K562 (cell line): ENCODE measurements around the gene ITPR2. TPM values are rescaled to one million over a fixed set of nuclear protein-coding genes. Genes with fewer than 3 reads are reported as not detected.

Source experiments
- ATAC-seq: fragments of 200-7000 bp; cut with Tn5 transposase; 3 replicates; pipeline ENCODE4 v1.9.1; 2020; ENCODE audit warnings: moderate library complexity
- BruUV-seq: library from RNA; stranded (reverse); fragments of 400-500 nt; replicated peaks from 2 replicates; lab custom pipeline; 2021; lab: Mats Ljungman, UMichigan
- CTCF ChIA-PET: fragments of 300-600 bp; formaldehyde crosslinking; extraction: SDS; loops from one replicate; lab custom pipeline; 2021; ENCODE audit warnings: low intra/inter-chr PET ratio; lab: Yijun Ruan, JAX
- POLR2A ChIA-PET: fragments of 300-600, 350-650 bp; sonication (Branson Sonifier 250); formaldehyde crosslinking; extraction: SDS; loops from one replicate; lab custom pipeline; 2021; ENCODE audit warnings: antibody characterized with exemption, inconsistent platforms; lab: Yijun Ruan, JAX
- DNase-seq, 4 experiments: peaks; one replicate each; pipeline versions ENCODE4 v3.0.0 to v3.0.0-alpha.2; 2011 to 2018; ENCODE audit warnings: low spot score in 3 of 4, mixed read lengths in 3 of 4; ENCODE audit errors: extremely low read depth in 1 of 4
- FAIRE-seq: peaks from 2 replicates; lab custom pipeline; 2011; peaks lifted over from hg19 to GRCh38; lab: Jason Lieb, UNC
- H2AFZ ChIP-seq: 2 replicates; pipeline ENCODE4 v1.6.0; 2011; ENCODE audit warnings: low read depth, low read length, control low read depth, inconsistent platforms
- H3K27ac ChIP-seq: fragments of 200-600 bp; 3 replicates; pipeline ENCODE4 v1.8.0; 2011; ENCODE audit warnings: low read depth, mild to moderate bottlenecking, control low read depth, inconsistent platforms, low read length, moderate library complexity, mixed read lengths; ENCODE audit errors: extremely low read depth
- H3K27me3 ChIP-seq, 2 experiments: fragments of 300-600 bp in 1 of 2; 2 replicates in 1 of 2; 3 replicates in 1 of 2; pipeline versions ENCODE4 v1.6.0 to v1.8.0; 2011; ENCODE audit warnings: inconsistent platforms in 2 of 2, low read length in 2 of 2, mild to moderate bottlenecking in 1 of 2, mixed read lengths in 1 of 2, moderate library complexity in 1 of 2; ENCODE audit not compliant: control insufficient read depth in 2 of 2, insufficient read depth in 2 of 2
- H3K36me3 ChIP-seq: fragments of 300-600 bp; 3 replicates; pipeline ENCODE4 v1.8.0; 2011; ENCODE audit warnings: mild to moderate bottlenecking, low read length, inconsistent platforms; ENCODE audit not compliant: control insufficient read depth, insufficient read depth
- H3K4me1 ChIP-seq, 2 experiments: fragments of 200-600 bp in 1 of 2; replicated peaks in 1 of 2; 2 replicates in 1 of 2; 3 replicates in 1 of 2; pipeline versions ENCODE4 v1.5.1 to v1.8.0; 2011; ENCODE audit warnings: inconsistent platforms in 2 of 2, low read length in 2 of 2, mild to moderate bottlenecking in 1 of 2, mixed read lengths in 1 of 2, moderate library complexity in 1 of 2; ENCODE audit not compliant: control insufficient read depth in 2 of 2, insufficient read depth in 2 of 2
- H3K4me2 ChIP-seq: 2 replicates; pipeline ENCODE4 v1.6.1; 2011; ENCODE audit warnings: low read length, control low read depth, inconsistent platforms, mixed read lengths; ENCODE audit not compliant: insufficient read depth
- H3K4me3 ChIP-seq: fragments of 200-600 bp; sonication (generic), shearing (Covaris generic); 2 replicates; pipeline ENCODE4 v1.5.1; 2016; ENCODE audit warnings: control low read depth, inconsistent platforms
- H3K79me2 ChIP-seq: fragments of 200-600 bp; 3 replicates; pipeline ENCODE4 v1.8.0; 2011; ENCODE audit warnings: low read length, inconsistent platforms; ENCODE audit not compliant: control insufficient read depth, insufficient read depth
- H3K9ac ChIP-seq, 2 experiments: 2 replicates each; pipeline versions ENCODE4 v1.6.0 to v1.6.1; 2011; ENCODE audit warnings: low read depth in 2 of 2, low read length in 2 of 2, control low read depth in 1 of 2, inconsistent platforms in 1 of 2, mild to moderate bottlenecking in 1 of 2, mixed read lengths in 1 of 2; ENCODE audit not compliant: insufficient read depth in 1 of 2
- H3K9me1 ChIP-seq: one replicate; pipeline ENCODE4 v1.6.0; 2011; ENCODE audit warnings: inconsistent platforms, mild to moderate bottlenecking, low read length, moderate library complexity; ENCODE audit not compliant: control insufficient read depth, insufficient read depth
- H3K9me3 ChIP-seq: replicated peaks from 2 replicates; pipeline ENCODE4 v1.5.1; 2011; ENCODE audit warnings: low read depth, low read length, inconsistent platforms; ENCODE audit not compliant: control insufficient read depth, insufficient read depth
- H4K20me1 ChIP-seq: replicated peaks from 2 replicates; pipeline ENCODE4 v1.6.1; 2011; ENCODE audit warnings: low read length, inconsistent platforms, mixed read lengths; ENCODE audit not compliant: control insufficient read depth, insufficient read depth
- AFF4 ChIP-seq: sonication (generic); formaldehyde crosslinking; IDR thresholded peaks from 2 replicates; pipeline ENCODE4 v1.8.0; 2023; ENCODE audit warnings: mild to moderate bottlenecking, missing genetic modification reagents
- GABPB1 ChIP-seq: sonication (generic); formaldehyde crosslinking; IDR thresholded peaks from 2 replicates; pipeline ENCODE4 v1.8.0; 2022; ENCODE audit warnings: mild to moderate bottlenecking, missing genetic modification reagents
- LEF1 ChIP-seq: fragments of 450-650 bp; IDR thresholded peaks from 2 replicates; pipeline ENCODE4 v1.6.1; 2016; ENCODE audit warnings: mild to moderate bottlenecking
- NFXL1 ChIP-seq: fragments of 450-650 bp; formaldehyde crosslinking; IDR thresholded peaks from 2 replicates; pipeline ENCODE4 v1.4.0; 2021; ENCODE audit warnings: mild to moderate bottlenecking
- XRCC5 ChIP-seq: fragments of 200-400 bp; formaldehyde crosslinking; IDR thresholded peaks from 2 replicates; pipeline ENCODE4 v1.6.1; 2017; ENCODE audit warnings: low read depth, mild to moderate bottlenecking, low read length
- ZNF174 ChIP-seq: fragments of 250-450 bp; sonication (Bioruptor Pico); IDR thresholded peaks from 2 replicates; pipeline ENCODE4 v1.4.0; 2020; ENCODE audit warnings: mild to moderate bottlenecking
- ZNF232 ChIP-seq: sonication (generic); formaldehyde crosslinking; IDR thresholded peaks from 2 replicates; pipeline ENCODE4 v1.8.0; 2022; ENCODE audit warnings: mild to moderate bottlenecking, missing genetic modification reagents
- ZNF431 ChIP-seq: sonication (generic); formaldehyde crosslinking; IDR thresholded peaks from 2 replicates; pipeline ENCODE4 v1.8.0; 2022; ENCODE audit warnings: mild to moderate bottlenecking, missing genetic modification reagents
- ZNF57 ChIP-seq: fragments of 450-650 bp; formaldehyde crosslinking; IDR thresholded peaks from 2 replicates; pipeline ENCODE4 v1.4.0; 2020; ENCODE audit warnings: mild to moderate bottlenecking, moderate library complexity
- ZNF766 ChIP-seq: fragments of 200-800 bp; sonication (Bioruptor generic); conservative IDR thresholded peaks from 2 replicates; pipeline ENCODE4 v1.6.1; 2016; ENCODE audit warnings: missing genetic modification characterization, missing compliant biosample characterization
- in situ Hi-C: fragments of 300-500 bp; cut with MboI; formaldehyde crosslinking; loops from 4 replicates; pipeline ENCODE4 v1.15.0; 2018; ENCODE audit warnings: inconsistent platforms, mixed read lengths
- intact Hi-C: fragments of 100-400 bp; cut with micrococcal nuclease; formaldehyde crosslinking; loops from 2 replicates; pipeline ENCODE4 v1.14.2; 2022
- polyA plus RNA-seq, 8 experiments: library from polyadenylated mRNA; depleted of rRNA in 4 of 8; stranded (reverse) in 5 of 8; unstranded in 3 of 8; fragments of >200 nt; fragmentation: Nextera tagmentation in 2 of 8; fragmentation: Illumina TruSeq in 1 of 8; extraction: Ambion mirVana in 2 of 8; extraction: Trizol in 1 of 8; gene quantifications; 2 replicates each; pipeline versions ENCODE4 v1.2.1 to v1.2.3, GENCODE V29; 2011 to 2014; ENCODE audit warnings: inconsistent platforms in 1 of 8, missing spikeins in 1 of 8
- total RNA-seq, 7 experiments: library from RNA; depleted of rRNA in 6 of 7; stranded (reverse); fragments of >200 nt in 6 of 7; fragmentation: Illumina TruSeq in 2 of 7; extraction: Trizol in 2 of 7; gene quantifications; 2 replicates each; pipeline versions ENCODE4 v1.2.1 to v1.2.3, GENCODE V29; 2011 to 2021; ENCODE audit warnings: low replicate concordance in 1 of 7
- TF ChIP-seq, protein P1 (sequence below): fragments of 250-450 bp; sonication (Bioruptor Pico); IDR thresholded peaks from 2 replicates; pipeline ENCODE4 v1.8.0; 2022; ENCODE audit warnings: moderate library complexity, mild to moderate bottlenecking, inconsistent platforms
- TF ChIP-seq, protein P2 (sequence below): sonication (generic); formaldehyde crosslinking; IDR thresholded peaks from 2 replicates; pipeline ENCODE4 v1.8.1; 2022; ENCODE audit warnings: missing genetic modification reagents

Gene ITPR2
- total and polyA plus RNA-seq, 9 of the 15 experiments (the other 6 are each of a cell fraction or from before 2014, with no cell fraction given), result 0.21 to 3.3 (median 0.95) TPM

GRCh38 chr12:26791301-26791791 lies 41.6 kb downstream of the ITPR2 start:
- POLR2A ChIA-PET, result no interaction called here
- no peaks in the 10 kb centered on the region for H3K9me1 ChIP-seq
- BruUV-seq, result no TSS peak
- CTCF ChIA-PET, result no interaction called here
- H3K36me3 ChIP-seq, result no peaks in the 10 kb centered on the region
- no peak for TF ChIP-seq LEF1
- TF ChIP-seq ZNF232 (CRISPR knock-in tag), result no peak
- TF ChIP-seq, protein P1, sequence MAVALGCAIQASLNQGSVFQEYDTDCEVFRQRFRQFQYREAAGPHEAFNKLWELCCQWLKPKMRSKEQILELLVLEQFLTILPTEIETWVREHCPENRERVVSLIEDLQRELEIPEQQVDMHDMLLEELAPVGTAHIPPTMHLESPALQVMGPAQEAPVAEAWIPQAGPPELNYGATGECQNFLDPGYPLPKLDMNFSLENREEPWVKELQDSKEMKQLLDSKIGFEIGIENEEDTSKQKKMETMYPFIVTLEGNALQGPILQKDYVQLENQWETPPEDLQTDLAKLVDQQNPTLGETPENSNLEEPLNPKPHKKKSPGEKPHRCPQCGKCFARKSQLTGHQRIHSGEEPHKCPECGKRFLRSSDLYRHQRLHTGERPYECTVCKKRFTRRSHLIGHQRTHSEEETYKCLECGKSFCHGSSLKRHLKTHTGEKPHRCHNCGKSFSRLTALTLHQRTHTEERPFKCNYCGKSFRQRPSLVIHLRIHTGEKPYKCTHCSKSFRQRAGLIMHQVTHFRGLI (CRISPR knock-in tag), result no peak
- TF ChIP-seq AFF4 (CRISPR knock-in tag), result no peak
- TF ChIP-seq XRCC5, result no peak
- TF ChIP-seq GABPB1 (CRISPR knock-in tag), result no peak
- TF ChIP-seq ZNF57 (CRISPR knock-in tag), result no peak
- no peak for TF ChIP-seq ZNF431
- TF ChIP-seq, protein P2, sequence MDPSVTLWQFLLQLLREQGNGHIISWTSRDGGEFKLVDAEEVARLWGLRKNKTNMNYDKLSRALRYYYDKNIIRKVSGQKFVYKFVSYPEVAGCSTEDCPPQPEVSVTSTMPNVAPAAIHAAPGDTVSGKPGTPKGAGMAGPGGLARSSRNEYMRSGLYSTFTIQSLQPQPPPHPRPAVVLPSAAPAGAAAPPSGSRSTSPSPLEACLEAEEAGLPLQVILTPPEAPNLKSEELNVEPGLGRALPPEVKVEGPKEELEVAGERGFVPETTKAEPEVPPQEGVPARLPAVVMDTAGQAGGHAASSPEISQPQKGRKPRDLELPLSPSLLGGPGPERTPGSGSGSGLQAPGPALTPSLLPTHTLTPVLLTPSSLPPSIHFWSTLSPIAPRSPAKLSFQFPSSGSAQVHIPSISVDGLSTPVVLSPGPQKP, result no peak
- no peak for TF ChIP-seq NFXL1
- no peak for TF ChIP-seq ZNF766 (CRISPR knock-in tag)
- no peak for TF ChIP-seq ZNF174 (CRISPR knock-in tag)
- TF ChIP-seq, all 486 proteins: peak for 0
- Histone ChIP-seq H3K4me1 (peaks cover 0 to 2% of the 10 kb centered on the region in 2 experiments; a peak in 2 of 5 replicates), H3K4me2 (no peak overlapping the region), H3K4me3 (no peak overlapping the region), H2AFZ (no peak overlapping the region), H4K20me1 (no peaks in the 10 kb centered on the region), H3K27ac (no peak overlapping the region), H3K9ac (no peak overlapping the region), H3K9me3 (no peaks in the 10 kb centered on the region), H3K79me2 (no peaks in the 10 kb centered on the region), H3K27me3 (no peaks in the 10 kb centered on the region)
- in situ Hi-C loops (no loop called here), intact Hi-C loops (no loop called here)
- DNase-seq, result no peak
- no peak for FAIRE-seq
- ATAC-seq, result no peak
